Neural progenitor cell (in vitro differentiated cells): ENCODE results near the gene POU6F2.

Experiments
- CTCF ChIP-seq: fragments of 200-600 bp; sonication (generic); IDR thresholded peaks from 2 replicates; pipeline ENCODE4 v1.5.1; 2017; ENCODE audit warnings: antibody characterized with exemption, mild to moderate bottlenecking
- EZH2 ChIP-seq: fragments of 200-600 bp; sonication (generic); IDR thresholded peaks from 2 replicates; pipeline ENCODE4 v1.6.1; 2017; ENCODE audit warnings: antibody characterized with exemption, mild to moderate bottlenecking, moderate library complexity

DNA sequence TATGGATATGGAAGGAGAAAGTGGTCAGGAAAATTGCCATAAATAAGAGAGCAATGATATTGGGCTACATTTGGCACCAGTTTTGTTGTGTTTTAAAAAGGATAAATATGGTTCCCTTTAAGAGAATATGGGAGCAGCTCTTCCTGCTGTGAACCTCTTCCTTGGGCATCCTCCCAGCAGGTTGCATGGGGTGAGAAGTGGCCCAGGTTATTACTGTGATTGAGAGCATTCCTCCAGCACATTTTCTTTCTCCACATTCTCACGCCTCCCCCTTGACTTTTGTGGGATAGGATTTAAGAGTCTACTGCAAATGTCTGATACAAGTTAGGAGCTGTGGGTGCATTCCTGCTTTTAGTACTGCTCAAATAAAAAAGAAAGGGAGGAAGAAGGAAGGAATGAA is 214.8 kb downstream of the POU6F2 start:
- TF ChIP-seq CTCF (no peak), EZH2 (no peak)
